Measurements from ENCODE around the gene ROBO4. TPM values are rescaled to one million over a fixed set of nuclear protein-coding genes. Genes with fewer than 3 reads are reported as not detected.

The ROBO4 gene
- total RNA-seq, 1 donor from 2014 or later = not detected

DNA sequence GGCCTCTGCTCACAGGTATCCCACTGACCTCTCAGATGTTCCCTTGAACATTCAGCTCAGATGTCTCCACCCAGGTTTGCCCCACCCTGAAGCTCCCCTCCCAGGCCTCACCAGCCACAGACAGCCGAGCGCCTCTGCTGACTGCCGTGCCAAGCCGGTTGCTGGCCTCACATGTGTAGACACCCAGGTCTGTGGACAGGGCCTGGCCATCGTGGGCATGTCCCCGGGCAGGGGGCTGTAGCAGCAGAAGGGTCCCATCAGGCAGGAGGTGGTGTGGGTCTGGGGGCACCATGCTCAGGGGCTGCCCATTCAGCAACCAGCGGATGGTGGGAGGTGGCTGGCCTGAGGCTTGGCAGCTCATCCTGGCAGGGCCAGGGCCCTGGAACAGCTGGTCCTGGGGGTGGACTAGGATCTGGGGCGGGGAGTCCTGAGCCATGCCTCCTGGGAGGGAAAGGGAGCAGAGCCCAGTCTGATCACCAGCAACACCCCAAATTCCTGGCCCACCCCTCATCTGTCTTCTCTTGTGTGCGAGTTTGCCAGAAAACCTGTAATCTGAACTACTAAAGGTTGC is 759 bp downstream of the ROBO4 start:
- Mint-ChIP-seq H3K4me3 (no peak overlapping the region), H3K9me3 (no peaks in the 10 kb centered on the region), H3K4me1 (no peaks in the 10 kb centered on the region), H3K27ac (no peak overlapping the region), H3K36me3 (ENCODE audit: low read depth) (no peaks in the 10 kb centered on the region), H3K27me3 (peaks cover 21% of the 10 kb centered on the region)
- DNase-seq (no peak), ATAC-seq (ENCODE audit: low read depth) (no peak)
- TF ChIP-seq, protein P1, sequence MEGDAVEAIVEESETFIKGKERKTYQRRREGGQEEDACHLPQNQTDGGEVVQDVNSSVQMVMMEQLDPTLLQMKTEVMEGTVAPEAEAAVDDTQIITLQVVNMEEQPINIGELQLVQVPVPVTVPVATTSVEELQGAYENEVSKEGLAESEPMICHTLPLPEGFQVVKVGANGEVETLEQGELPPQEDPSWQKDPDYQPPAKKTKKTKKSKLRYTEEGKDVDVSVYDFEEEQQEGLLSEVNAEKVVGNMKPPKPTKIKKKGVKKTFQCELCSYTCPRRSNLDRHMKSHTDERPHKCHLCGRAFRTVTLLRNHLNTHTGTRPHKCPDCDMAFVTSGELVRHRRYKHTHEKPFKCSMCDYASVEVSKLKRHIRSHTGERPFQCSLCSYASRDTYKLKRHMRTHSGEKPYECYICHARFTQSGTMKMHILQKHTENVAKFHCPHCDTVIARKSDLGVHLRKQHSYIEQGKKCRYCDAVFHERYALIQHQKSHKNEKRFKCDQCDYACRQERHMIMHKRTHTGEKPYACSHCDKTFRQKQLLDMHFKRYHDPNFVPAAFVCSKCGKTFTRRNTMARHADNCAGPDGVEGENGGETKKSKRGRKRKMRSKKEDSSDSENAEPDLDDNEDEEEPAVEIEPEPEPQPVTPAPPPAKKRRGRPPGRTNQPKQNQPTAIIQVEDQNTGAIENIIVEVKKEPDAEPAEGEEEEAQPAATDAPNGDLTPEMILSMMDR (IDR thresholded peaks at IDR 0.05) = no peak
- ChIA-PET CTCF (no interaction called here), POLR2A (no interaction called here)
- intact Hi-C loops (cut with micrococcal nuclease) = no loop called here

DNA sequence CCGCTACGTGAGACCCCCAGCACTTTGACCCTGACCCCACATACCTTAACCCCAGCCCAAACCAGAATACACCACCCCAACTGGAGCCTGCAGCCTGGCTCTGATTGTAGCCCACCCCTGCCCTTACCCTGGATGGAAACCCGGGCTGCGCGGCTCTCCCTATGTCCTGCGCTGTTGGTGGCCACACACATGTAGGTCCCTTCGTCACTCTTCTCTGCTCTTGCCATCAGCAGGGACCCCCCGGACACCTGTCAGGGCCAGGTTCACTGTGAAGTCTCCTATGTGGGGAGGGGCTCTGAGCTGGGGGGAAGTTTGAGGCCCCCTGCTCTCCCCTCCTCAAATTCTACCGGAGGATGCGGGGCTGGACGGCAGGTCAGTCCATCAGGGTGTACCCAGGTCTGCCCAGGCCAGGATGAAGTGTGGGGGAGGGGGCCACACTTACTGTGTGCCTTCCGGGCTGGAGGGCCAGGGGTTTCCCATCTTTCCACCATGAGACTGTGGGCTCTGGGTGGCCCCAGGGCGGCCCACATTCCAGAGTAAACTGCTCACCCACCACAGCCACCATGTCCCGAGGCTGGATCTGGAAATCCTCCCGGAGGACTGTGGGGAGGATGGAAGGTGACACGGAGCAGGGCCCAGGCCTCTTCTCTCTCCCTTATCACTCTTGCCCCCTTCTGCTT is 1.5 kb downstream of the ROBO4 start:
- no peaks in the 10 kb centered on the region for H3K4me1 Mint-ChIP-seq
- DNase-seq = no peak
- no peak overlapping the region for H3K27ac Mint-ChIP-seq
- H3K9me3 Mint-ChIP-seq = no peaks in the 10 kb centered on the region
- intact Hi-C loops (cut with micrococcal nuclease) = no loop called here
- TF ChIP-seq, protein P1 (IDR thresholded peaks at IDR 0.05) = no peak
- H3K4me3 Mint-ChIP-seq = no peak overlapping the region
- ATAC-seq (ENCODE audit: low read depth) = no peak
- POLR2A ChIA-PET = no interaction called here
- CTCF ChIA-PET = no interaction called here
- H3K36me3 Mint-ChIP-seq (ENCODE audit: low read depth) = no peaks in the 10 kb centered on the region
- peaks cover 15% of the 10 kb centered on the region for H3K27me3 Mint-ChIP-seq

DNA sequence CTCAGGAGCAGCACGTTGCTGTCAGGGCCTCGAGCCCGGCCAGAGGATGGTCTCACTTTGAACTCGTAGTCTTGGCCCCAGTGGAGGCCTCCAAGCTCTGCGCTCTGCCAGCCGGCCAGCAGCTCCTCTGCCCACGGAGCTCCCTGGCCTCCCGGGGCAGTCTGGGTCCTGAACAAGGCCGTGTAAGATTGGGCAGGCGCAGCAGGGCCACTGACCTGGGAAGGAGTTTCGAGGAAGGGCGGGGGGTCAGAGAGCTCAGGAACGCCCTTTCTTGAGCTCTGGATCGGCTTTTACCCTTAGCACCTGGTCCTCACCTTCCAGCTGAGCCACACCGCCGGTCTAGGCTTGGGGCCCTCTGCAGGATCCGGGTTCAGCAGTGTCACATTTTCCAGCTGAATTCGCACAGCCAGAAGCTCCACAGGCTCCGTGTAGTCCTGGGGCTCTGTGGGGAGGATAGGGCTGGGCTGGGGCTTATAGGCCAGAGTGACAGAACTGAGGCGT is 2.1 kb downstream of the ROBO4 start:
- intact Hi-C loops (cut with micrococcal nuclease) = no loop called here
- CTCF ChIA-PET = no interaction called here
- no peak overlapping the region for H3K4me3 Mint-ChIP-seq

DNA sequence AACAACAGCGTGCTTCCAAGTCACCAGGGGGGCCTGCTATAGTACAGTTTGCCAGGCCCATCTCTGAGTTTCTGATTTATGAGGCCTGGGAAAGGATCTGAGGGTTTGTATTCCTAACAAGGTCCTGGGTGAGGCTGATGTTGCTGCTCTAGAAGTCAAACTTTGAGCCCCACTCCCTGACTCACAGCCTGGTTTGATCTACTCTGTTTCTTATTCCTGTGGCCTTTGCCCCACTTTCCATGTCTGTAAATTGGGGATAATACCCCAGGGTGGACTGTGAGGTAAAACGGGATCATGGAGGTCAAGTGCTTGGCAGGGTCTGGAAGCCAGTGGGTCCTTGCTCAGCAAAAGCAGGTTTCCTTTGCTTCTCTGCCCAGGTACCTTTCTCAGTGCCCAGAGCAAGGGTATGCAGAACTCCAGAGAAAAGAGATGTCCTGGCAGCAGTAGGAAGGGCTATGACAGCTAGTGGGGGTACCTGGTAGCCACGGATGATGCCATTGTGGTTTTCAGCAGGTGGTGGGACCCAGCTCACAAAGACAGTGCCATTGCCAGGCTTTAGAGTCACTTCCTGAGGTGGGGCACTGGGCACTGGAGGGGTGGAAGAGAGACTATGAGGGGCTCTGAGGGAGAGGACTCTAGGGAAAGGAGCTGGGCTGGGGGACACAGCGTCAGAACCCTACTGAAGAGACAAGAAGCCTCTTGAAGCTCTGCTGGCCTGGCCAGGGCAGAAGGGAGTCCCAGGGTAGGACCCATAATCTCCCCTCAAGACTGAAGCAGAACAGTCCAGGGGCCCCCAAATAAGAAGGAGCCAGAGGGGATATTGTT is 2.8 kb downstream of the ROBO4 start:
- Mint-ChIP-seq H3K27me3 (peaks cover 14% of the 10 kb centered on the region), H3K4me1 (no peaks in the 10 kb centered on the region), H3K4me3 (no peak overlapping the region), H3K27ac (no peak overlapping the region), H3K9me3 (no peaks in the 10 kb centered on the region), H3K36me3 (ENCODE audit: low read depth) (no peaks in the 10 kb centered on the region)
- CTCF ChIA-PET = no interaction called here
- POLR2A ChIA-PET = no interaction called here
- TF ChIP-seq, protein P1 (IDR thresholded peaks at IDR 0.05) = no peak
- DNase-seq (no peak), ATAC-seq (ENCODE audit: low read depth) (no peak)
- intact Hi-C loops (cut with micrococcal nuclease) = no loop called here

More for the DNA sequence above, 2.1 kb downstream of the ROBO4 start:
- Mint-ChIP-seq H3K36me3 (ENCODE audit: low read depth) (no peaks in the 10 kb centered on the region), H3K27me3 (peaks cover 14% of the 10 kb centered on the region), H3K9me3 (no peaks in the 10 kb centered on the region), H3K27ac (no peak overlapping the region), H3K4me1 (no peaks in the 10 kb centered on the region)
- ATAC-seq (ENCODE audit: low read depth) (no peak), DNase-seq (no peak)
- TF ChIP-seq, protein P1 (IDR thresholded peaks at IDR 0.05) = no peak
- POLR2A ChIA-PET = no interaction called here

DNA sequence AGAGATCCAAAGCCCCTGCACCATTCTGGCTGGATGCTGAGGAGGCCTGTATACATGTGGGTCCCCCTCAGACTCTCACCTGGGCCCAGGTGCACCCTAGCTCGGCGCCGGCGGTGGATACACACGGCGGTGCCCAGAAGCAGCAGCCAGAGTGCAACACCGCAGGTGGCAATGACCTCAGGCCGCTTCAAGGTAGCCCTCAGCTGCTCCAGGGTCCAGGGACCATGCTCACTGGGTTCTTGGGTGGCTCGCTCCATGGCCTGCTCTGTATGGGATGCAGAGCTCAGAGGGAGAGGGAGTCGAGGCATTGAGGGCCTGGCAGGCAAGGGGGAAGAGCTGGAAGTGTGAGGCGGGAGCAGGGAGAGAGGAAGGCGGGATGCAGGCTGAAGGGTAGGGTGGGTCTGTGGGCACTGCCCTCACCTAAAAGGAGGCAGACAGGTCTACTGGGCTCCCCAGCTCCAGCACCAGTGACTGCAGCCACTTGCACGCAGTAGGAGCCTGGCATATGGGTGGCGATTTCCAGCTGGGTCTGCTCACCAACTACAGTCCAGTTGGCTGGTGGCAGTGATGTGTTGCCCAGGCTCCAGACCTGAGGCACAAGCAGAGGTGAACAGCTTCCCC is 3.8 kb downstream of the ROBO4 start:
- Mint-ChIP-seq H3K27ac (no peak overlapping the region), H3K36me3 (ENCODE audit: low read depth) (no peaks in the 10 kb centered on the region), H3K4me3 (no peak overlapping the region), H3K27me3 (peaks cover 11% of the 10 kb centered on the region), H3K4me1 (no peaks in the 10 kb centered on the region), H3K9me3 (no peaks in the 10 kb centered on the region)
- ATAC-seq (ENCODE audit: low read depth) (no peak), DNase-seq (no peak)
- ChIA-PET POLR2A (no interaction called here), CTCF (no interaction called here)
- intact Hi-C loops (cut with micrococcal nuclease) = no loop called here
- TF ChIP-seq, protein P1 (IDR thresholded peaks at IDR 0.05) = no peak

All from activated B cell treated with CpG ODN at 0.5 μM for 24 hours (primary cell).